GM12874 (cell line): ENCODE data around the gene CDCA3.

ENCODE experiments used
- TF ChIP-seq, protein P1 (sequence below): IDR thresholded peaks from 2 replicates; pipeline ENCODE4 v1.5.1; 2011; ENCODE audit warnings: low read depth, mild to moderate bottlenecking, control low read depth, low read length, moderate library complexity; ENCODE audit not compliant: insufficient read depth

Gene CDCA3

GRCh38 chr12:6823182-6824084 is 27.7 kb downstream of the CDCA3 start:
- TF ChIP-seq, protein P1, sequence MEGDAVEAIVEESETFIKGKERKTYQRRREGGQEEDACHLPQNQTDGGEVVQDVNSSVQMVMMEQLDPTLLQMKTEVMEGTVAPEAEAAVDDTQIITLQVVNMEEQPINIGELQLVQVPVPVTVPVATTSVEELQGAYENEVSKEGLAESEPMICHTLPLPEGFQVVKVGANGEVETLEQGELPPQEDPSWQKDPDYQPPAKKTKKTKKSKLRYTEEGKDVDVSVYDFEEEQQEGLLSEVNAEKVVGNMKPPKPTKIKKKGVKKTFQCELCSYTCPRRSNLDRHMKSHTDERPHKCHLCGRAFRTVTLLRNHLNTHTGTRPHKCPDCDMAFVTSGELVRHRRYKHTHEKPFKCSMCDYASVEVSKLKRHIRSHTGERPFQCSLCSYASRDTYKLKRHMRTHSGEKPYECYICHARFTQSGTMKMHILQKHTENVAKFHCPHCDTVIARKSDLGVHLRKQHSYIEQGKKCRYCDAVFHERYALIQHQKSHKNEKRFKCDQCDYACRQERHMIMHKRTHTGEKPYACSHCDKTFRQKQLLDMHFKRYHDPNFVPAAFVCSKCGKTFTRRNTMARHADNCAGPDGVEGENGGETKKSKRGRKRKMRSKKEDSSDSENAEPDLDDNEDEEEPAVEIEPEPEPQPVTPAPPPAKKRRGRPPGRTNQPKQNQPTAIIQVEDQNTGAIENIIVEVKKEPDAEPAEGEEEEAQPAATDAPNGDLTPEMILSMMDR, result no peak

DNA sequence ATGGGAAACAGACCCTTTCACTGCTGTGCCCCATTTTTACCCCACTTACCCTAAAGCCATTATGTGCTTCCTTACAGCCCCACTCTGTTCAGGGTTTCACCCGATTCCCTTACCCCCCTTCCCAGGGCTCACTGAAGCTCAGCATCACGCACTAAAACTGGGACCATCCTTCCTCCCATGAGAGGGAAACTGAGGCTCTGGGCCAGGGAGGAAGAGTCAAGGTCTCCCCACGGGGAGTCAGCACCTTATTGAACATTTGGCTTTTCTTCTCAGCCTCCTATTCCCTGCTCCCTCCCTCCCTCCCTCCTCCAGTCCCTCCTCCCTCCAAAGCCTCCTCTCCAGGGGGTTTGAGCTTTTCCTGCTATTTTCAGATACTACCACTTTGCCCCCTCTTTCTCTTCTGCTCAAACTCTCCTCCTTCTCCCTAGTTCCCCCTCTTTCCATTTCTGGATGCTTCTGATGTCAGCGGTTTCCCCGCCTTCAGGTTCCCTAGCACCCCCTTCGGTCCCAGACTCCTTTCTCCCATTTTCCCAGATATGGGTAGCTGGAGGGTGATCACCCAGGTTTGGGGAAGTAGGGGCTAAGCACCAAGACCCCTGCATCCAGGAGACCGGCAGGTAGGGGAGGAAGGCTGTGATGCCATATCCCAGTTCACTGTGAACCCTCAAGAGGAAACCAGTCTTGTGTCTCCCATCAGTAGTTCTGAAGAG is 28.5 kb downstream of the CDCA3 start:
- TF ChIP-seq, protein P1, result no peak

DNA sequence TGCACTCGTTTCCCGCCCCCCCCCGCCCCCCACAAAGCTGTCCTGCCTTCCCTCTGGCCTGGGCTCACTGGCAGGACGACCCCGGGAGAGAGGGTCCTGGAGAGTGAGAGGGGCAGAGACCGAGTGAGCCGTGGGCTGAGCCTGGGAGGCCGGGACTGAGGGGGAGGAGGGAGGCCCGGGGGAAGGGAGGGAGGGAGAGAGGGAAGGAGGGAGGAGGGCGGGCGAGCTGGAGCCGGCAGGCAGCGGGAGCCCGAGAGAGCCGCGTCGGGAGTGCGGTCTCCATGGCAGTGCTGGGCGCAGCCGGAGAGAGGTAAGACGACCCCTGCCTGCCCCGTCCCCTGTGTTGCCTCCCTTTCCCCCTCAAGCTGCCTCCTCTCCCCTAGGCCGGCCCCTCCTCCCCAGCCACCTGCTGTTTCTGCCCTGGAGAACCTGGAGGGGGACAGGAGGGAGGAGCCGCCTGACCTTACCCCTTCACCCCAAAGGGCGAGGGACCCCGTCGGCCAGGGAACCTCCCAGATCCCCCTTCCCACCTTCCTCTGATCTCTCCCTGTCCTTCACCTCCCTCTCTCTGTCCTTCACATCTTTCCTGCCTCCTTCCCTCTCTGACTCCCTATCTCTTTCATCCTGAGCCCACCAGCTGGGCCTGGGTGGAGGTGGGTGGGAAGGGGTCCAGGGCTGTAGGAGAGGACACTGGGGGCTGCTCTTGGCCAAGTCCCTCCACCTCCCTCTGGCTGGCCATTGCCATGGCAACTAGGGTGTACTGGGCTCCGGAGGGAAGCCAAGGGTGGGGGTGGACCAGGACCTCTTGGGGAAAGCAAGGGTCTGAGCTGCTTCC is 29.3 kb downstream of the CDCA3 start, which contains the start of gene GPR162:
Gene GPR162, plus strand, starts transcription at position 231 of the 835 bp plus-strand sequence. CDS start 2,078 bp downstream, outside the sequence.
- TF ChIP-seq, protein P1, result no peak

GRCh38 chr12:6820166-6820565 is 30.9 kb downstream of the CDCA3 start:
- TF ChIP-seq, protein P1, result no peak

DNA sequence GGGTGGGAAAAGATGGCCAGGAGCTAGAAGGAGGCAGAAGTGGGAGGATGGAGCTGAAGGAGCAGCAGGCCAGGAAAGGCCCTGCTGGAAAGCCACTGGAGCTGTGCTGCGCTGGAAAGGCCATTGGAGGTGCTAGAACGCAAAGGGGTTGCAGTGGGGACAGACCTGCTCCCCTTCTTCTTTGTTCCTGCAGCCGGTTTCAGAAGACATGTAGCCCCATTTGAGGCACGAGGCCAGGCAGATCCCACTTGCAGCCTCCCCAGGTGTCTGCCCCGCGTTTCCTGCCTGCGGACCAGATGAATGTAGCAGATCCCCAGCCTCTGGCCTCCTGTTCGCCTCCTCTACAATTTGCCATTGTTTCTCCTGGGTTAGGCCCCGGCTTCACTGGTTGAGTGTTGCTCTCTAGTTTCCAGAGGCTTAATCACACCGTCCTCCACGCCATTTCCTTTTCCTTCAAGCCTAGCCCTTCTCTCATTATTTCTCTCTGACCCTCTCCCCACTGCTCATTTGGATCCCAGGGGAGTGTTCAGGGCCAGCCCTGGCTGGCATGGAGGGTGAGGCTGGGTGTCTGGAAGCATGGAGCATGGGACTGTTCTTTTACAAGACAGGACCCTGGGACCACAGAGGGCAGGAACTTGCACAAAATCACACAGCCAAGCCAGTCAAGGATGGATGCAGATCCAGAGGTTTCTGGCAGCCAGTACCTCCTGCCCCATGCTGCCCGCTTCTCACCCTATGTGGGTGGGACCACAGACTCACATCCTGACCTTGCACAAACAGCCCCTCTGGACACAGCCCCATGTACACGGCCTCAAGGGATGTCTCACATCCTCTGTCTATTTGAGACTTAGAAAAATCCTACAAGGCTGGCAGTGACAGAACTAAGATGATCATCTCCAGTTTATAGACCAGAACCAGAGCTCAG is 31.7 kb downstream of the CDCA3 start:
- TF ChIP-seq, protein P1, result no peak

DNA sequence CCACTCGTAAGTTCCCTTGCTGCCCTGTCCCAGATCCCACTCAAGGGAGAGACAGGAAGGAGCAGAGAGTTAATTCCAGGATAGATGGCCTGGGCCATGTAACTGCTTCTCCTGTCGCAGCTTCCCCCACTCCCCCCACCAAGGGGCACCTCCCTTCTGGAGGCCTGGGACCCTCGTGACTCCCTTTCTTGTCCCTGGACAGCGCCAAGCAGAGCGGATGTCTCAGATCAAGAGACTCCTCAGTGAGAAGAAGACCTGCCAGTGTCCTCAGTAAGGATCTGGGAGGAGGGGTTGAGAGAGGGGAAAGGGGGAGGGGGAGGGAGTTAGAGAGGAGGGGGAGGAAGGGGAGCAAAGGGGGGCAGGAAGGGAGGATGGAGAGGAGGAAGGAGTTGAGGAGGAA is 32.4 kb downstream of the CDCA3 start:
- TF ChIP-seq, protein P1, result no peak
